Activated T-cell treated with anti-CD3 and anti-CD28 coated beads for 48 hours (primary cell): ENCODE data around the gene RBPJ.

ENCODE experiments used
- DNase-seq: peaks from one replicate; pipeline ENCODE4 v3.0.0-alpha.2; 2020; ENCODE audit warnings: low read depth

Gene RBPJ

DNA sequence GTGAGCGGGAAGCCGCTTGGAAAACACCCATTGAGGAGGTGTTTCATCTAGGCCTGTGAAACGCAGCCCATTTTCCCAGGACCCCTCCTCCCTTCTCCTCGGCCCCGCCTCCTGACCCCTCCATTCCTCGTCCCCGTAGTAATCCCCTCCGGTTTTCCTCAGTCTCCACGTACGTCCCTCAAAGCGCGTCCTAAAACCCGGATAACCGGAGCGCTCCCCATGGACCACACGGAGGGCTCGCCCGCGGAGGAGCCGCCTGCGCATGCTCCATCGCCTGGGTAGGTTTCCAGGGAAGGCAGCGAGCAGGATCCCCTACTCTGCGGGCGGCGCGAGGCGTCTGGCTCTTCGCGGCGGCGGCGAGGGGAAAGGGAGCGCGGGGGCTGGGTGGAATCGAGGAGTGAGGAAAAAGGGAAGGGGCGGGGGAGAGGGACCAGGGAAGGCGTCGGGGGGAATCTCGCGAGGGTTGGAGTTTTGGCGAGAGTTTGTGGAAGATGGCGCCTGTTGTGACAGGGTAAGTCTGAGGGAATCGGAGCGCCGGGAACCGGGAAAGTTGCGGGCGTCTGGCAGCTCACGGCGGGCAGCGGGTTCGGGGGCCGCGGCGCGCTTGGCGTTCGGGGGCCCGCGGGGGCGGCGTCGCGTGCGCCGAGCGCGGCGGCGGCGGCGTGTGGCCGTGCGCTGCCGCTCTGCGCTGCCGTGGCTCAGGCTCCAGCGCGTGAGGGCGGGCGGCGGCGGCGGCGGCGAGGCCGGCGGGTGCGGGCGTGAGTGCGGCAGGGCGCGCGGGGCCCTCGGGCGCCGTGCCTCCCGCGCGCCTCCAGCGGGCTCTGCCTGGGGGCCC lies at the start of gene RBPJ:
RBPJ (plus strand) TSS at position 477 of the 835 bp plus-strand sequence; CDS start at position 492, 15 bp downstream.
- peak; percentile 76 for DNase-seq

DNA sequence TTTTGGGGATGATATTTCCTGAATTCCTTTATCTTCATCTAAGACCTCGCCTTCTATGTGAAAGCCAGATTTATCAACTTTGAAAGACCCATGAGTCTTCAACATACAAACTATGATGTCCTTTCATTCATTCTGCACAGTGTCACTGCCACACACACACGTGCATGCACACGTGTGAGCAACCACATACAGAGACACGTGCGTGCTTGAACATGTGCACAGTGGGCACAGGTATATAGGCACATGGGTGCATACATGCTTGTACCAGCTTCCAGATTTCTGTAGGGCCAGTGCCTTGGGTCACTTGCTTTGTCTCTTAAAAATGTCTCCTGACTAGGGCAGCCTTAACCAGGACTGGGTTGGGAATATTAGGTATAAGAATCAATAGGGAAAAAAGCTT lies 49.1 kb upstream of the RBPJ start:
- no peak for DNase-seq

- DNase-seq: no peak
Observed at GRCh38 chr4:26272654-26273615, 47.9 kb upstream of the RBPJ start.

DNA sequence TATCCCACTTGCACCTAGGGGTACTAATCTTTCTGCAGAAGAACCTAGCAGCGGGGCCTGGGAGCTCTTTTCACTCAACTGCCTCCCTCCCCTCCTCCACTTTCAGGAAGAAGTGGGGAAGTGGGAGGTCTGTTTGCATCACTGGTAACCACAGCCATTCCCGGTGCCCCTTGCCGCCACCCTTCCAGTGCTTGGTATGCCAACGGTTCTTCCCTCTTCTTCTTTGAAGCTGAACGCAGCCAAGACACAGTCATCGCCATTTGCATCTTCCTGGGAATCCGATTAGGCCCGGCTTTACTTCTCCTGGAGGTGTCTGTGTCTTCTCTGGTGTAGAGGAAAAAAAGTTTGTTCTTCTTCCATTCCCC lies 47.2 kb upstream of the RBPJ start:
- DNase-seq: no peak

GRCh38 chr4:26275281-26275680 lies 45.5 kb upstream of the RBPJ start:
- no peak for DNase-seq

- DNase-seq: no peak
Observed at GRCh38 chr4:26279446-26279845, 41.4 kb upstream of the RBPJ start.

DNA sequence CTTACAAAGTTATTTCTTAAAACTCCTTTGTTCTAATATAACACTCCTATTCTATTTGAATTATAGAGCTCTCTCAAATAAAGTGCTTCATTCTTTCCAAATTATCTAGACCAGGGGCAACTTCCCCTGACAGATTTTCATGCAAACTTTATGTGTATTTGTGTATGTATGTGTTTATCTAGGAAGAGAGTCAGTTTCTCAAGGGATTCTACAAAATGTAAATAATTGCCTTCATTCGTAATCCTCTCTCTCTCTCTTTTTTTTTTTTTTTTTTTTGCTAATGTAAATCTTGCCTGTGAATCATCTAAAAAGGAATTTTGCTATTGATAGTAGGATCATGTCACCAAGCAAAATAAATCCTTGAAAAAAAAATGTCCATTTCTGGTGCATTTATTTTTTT lies 38.9 kb upstream of the RBPJ start:
- DNase-seq: no peak

DNA sequence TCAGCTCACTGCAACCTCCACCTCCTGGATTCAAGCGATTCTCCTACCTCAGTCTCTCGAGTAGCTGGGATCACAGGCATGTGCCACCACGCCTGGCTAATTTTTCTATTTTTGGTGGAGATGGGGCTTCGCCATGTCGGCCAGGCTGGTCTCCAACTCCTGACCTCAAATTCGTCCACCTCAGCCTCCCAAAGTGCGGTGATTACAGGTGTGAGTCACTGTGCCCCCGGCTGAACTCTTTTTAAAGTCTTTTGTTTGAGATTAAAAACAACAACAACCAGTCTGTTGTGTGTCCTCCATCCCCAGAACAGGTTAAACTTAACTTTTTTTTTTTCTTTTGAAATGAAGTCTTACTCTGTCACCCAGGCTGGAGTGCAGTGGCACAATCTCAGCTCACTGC lies 36.3 kb upstream of the RBPJ start:
- no peak for DNase-seq

- no peak for DNase-seq
Observed at GRCh38 chr4:26285272-26285671, 35.5 kb upstream of the RBPJ start.

DNA sequence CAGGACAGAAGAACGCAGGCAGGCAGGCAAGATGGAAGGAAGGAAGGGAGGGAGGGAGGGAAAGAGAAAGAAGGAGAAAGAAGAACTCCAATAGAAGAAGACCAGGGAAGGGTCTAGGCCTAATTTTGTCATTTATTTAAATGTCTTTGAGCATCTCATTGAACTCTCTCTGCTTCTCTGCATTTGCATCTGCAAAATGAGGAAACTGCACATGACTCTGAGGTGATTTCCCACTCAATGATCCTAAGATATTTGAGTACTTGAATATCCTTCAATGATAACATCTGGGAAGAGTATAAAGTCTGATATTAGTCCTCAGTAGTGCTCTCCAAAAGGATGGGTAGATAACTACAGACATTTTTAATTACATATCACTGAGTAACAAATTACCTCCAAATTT lies 33.1 kb upstream of the RBPJ start:
- DNase-seq: no peak

GRCh38 chr4:26288355-26288909 lies 32.4 kb upstream of the RBPJ start:
- peak; percentile 19 for DNase-seq

- no peak for DNase-seq
Observed at GRCh38 chr4:26289401-26289800, 31.4 kb upstream of the RBPJ start.

DNA sequence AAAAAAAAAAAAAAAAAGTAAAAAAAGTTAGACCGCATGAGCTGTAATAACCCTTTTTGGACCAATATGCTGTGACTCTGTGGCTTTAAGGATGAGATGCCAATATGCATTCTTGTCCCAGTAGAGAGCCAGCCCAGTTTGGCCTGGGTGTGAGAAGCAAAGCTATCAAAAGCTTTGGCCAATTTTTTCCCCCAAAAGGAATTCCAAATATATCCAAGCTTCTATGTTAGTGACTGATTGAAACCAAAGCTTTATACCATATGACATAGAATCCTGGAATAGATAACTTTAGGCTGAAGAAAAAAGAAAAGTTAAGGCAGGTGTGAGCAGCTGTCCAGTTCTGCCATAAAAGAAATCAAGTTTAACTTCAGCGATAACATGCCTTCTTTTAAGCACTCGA lies 30.5 kb upstream of the RBPJ start:
- DNase-seq: no peak

DNA sequence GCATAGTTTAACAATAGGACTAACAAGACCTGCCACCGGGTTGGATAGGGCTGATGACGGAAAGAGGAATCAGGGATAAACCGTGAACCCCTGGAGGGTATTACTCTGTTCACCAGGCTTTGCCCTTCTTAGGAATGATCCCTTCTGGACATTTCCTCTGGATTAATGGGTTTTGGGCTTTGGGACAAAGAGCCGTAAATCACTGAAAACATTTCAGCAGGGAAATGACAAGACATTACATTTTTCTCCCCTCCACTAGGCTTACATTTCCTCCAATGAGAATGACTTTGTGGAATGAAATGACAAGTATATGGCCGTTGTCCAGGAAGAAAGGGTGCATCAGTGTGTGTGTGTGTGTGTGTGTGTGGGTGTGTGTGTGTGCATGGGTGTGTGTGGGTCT lies 25.9 kb upstream of the RBPJ start:
- DNase-seq: no peak

DNA sequence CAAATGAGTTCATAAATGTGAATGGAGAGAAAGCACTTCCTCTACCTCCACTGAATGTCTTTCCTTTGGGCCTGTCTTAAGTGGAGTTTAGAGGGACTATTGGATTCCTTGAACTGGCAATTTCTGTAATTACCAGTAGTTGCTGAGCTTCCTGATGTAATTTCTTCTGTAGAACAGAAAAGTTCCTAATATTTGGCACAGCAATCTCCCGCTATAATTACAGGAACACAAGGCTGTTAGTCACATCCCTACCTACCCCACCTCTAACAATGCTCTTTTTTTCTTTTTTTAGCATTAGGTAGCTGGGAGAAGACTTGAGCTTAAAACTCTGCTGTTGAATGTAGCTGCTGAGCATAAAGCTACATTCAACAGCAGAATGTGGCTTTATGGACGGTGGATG lies 24.8 kb upstream of the RBPJ start:
- no peak for DNase-seq

DNA sequence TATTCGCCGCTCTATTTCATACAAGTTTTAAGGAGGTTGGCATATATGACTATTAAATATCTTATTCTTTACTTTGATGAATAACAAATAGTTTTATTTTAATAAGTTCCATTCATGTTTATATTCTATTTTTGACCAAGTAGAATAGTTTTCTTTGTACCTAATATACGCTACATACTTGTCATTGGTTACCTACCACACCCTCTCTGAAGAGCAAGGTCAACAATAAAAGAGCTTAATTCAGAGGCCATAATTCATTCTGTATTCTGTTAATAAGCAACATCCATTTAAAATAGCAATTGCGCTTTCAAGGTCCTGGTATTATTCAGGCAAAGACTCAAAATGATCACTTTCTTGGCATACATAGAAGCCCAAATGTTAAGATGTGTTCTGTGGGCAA lies 24.3 kb upstream of the RBPJ start:
- DNase-seq: no peak

DNA sequence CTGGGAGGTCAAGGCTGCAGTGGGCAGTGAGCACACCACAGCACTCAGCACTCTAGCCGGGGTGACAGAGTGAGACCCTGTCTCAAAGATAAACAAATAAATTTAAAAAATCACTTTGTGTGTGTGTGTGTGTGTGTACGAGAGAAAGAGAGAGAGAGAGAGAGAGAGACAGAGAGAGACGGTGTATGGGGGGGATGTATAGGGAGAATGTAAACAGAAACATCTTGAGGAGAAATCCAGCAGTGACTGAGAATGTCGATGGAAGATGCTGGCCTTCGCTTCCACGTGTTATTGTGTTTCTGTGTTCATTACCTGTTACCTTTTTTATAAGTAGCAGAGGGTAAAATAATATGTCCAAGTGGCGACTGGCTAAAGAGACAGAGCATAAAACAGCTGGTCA lies 23.6 kb upstream of the RBPJ start:
- DNase-seq: no peak

- DNase-seq: no peak
Observed at GRCh38 chr4:26298198-26298947, 22.4 kb upstream of the RBPJ start.

DNA sequence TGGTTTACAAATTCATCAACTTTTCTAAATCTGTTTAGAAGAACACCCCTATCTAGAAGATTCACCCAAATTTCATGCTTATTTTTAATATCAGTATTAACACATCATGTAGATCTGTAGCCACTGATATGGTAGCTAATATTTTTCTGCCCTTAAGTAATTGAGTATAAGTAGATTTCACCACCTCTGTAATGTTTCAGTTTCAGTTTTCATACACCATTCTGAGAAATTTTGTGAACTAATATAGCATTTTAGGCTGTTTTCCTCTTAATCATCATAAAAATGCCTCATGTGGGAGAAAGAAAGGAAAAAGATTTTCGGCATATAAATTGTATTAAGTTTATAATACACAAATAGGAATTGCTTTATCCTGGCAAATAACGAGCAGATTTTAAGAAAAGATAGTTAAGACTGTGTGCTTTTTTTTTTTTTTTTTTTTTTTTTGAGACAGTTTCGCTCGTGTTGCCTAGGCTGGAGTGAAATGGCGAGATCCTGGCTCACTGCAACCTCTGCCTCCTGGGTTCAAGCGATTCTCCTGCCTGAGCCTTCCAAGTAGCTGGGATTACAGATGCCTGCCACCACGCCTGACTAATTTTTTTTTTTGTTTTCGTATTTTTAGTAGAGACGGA lies 21.4 kb upstream of the RBPJ start:
- DNase-seq: no peak

DNA sequence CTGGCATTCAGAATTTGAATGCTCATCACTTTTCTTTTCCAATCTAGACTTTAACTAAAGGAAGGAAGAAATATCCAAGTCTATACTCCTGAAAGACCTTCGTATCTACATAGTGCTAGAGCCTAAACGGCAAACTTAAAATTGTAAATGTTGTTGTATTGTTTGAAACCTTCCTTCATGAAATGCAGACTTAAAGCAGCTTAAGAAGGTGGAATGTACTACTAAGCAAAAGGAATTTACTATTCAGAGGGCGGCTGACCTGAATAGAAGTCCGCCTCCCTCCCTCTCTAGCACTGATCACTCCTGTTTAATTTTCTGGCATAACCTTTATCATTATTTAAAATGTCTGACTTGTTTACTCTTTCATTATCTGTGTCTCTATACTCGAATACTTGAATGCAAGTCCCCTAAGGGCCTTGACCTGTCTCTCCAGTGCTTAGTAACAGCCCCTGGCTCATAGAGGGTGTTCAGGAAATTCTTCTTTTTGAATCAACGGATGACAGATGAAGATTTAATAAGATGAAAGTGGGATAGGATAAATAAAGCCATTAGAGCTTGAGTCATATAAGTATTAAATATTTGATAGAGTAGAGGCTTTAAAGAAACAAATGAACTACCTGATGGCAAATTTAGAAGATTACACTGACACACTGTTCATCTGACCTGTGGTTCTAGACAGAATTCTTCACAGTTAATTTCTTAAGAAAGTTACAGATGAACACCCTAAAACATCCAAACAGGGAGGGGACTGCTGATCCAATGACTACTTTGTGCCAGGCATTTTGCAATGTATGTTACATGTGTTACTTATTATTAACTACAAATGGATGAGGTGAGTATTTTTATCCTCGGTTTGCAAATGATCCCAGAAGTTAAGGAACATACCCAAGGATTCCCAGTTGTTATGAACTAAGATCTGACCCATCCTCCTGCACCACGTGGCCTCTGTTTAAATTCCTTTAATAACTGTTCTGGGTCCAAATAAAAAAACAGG lies 20.2 kb upstream of the RBPJ start:
- DNase-seq: no peak
